ENCODE measurements around the gene PARVA.

- TF ChIP-seq, protein P1, sequence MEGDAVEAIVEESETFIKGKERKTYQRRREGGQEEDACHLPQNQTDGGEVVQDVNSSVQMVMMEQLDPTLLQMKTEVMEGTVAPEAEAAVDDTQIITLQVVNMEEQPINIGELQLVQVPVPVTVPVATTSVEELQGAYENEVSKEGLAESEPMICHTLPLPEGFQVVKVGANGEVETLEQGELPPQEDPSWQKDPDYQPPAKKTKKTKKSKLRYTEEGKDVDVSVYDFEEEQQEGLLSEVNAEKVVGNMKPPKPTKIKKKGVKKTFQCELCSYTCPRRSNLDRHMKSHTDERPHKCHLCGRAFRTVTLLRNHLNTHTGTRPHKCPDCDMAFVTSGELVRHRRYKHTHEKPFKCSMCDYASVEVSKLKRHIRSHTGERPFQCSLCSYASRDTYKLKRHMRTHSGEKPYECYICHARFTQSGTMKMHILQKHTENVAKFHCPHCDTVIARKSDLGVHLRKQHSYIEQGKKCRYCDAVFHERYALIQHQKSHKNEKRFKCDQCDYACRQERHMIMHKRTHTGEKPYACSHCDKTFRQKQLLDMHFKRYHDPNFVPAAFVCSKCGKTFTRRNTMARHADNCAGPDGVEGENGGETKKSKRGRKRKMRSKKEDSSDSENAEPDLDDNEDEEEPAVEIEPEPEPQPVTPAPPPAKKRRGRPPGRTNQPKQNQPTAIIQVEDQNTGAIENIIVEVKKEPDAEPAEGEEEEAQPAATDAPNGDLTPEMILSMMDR (IDR thresholded peaks at IDR 0.05): no peak
- TF ChIP-seq, protein P2, sequence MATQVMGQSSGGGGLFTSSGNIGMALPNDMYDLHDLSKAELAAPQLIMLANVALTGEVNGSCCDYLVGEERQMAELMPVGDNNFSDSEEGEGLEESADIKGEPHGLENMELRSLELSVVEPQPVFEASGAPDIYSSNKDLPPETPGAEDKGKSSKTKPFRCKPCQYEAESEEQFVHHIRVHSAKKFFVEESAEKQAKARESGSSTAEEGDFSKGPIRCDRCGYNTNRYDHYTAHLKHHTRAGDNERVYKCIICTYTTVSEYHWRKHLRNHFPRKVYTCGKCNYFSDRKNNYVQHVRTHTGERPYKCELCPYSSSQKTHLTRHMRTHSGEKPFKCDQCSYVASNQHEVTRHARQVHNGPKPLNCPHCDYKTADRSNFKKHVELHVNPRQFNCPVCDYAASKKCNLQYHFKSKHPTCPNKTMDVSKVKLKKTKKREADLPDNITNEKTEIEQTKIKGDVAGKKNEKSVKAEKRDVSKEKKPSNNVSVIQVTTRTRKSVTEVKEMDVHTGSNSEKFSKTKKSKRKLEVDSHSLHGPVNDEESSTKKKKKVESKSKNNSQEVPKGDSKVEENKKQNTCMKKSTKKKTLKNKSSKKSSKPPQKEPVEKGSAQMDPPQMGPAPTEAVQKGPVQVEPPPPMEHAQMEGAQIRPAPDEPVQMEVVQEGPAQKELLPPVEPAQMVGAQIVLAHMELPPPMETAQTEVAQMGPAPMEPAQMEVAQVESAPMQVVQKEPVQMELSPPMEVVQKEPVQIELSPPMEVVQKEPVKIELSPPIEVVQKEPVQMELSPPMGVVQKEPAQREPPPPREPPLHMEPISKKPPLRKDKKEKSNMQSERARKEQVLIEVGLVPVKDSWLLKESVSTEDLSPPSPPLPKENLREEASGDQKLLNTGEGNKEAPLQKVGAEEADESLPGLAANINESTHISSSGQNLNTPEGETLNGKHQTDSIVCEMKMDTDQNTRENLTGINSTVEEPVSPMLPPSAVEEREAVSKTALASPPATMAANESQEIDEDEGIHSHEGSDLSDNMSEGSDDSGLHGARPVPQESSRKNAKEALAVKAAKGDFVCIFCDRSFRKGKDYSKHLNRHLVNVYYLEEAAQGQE (IDR thresholded peaks at IDR 0.05; ENCODE audit: insufficient read depth in 1 of 2, low read depth in 2 of 2, low read length in 1 of 2): no peak
- no peak for TF ChIP-seq TCF7L2 (IDR thresholded peaks at IDR 0.05; ENCODE audit: low read depth, low read length)
Observed at GRCh38 chr11:12464303-12464702, 86.9 kb downstream of the PARVA start.

Data from Panc1 (cell line).